ENCODE data around the gene TMEM175. TPM values are rescaled to one million over a fixed set of nuclear protein-coding genes. Genes with fewer than 3 reads are reported as not detected.
"Not testable (repeated sequence)": the region's sequence is repeated elsewhere in the genome, so short reads cannot be mapped to it uniquely, and the experiment has no call there.

The TMEM175 gene
- total RNA-seq, 5 donors from 2014 or later (not counting 1 experiment from before 2014, with no cell fraction given), result 44.3 to 60.9 (median 53.0) TPM

DNA sequence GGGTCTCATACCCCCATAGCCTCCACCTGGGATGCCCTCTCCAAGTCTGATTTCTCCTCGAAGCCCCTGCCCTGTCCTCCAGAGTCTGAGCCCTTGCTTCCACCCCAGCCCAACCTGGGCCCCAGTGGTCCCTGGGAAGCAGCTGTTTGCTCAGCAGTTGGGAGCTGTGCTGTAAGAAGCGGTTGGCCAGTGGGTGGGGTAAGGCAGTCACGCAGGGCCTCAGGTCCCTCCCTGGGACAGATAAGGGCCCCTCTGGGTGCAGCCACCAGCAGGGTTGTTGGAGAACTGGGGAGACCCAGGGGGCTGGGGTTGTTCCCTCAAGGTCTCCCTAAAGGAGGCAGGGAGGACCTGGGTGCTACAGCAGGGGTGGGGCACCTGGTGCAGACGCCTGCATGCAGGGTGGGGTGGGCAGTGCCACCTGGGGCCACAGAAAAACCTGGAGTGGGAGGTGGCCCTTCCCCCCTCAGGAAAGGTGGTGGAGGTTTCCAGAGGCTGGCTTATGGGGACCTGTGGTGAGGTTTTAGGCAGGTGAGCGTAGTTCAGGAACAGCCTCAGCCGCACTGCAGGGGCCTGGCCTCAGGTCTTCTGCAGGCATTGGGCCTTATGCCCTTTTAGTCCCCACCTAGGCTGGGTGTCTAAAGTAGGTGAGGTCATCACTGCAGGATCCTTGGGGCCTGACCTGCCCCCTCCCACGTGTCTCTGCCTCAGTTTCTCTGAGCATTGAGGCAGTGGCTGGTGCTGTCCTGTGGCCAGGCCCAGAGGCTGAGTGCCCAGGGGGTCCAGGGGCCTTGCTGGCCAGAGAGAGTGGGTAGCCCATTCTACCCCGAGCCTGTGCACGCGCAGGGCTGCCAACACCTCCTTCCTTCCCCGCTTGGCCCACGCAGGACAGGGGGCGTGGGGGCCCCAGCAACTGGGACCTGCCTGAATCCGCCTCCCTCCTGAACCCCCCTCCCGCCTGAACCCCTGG is 64.1 kb downstream of the TMEM175 start:
- CTCF ChIA-PET, result no interaction called here
- H3K27ac ChIP-seq (ENCODE audit: low read length), result no peak overlapping the region
- peaks cover 0 to 15% of the 10 kb centered on the region in 2 experiments for H3K4me1 ChIP-seq (ENCODE audit: control insufficient read depth in 1 of 2, extremely low read depth in 1 of 2, insufficient read depth in 2 of 2, low read length in 2 of 2)
- WGBS (ENCODE audit: insufficient coverage), result 74% methylated on average over 14 of the region's 15 CpGs
- Mint-ChIP-seq H3K4me1 (peaks cover 9 to 13% (median 10%) of the 10 kb centered on the region in 3 donors), H3K36me3 (no peaks in the 10 kb centered on the region), H3K9me3 (no peaks in the 10 kb centered on the region), H3K27ac (no peak overlapping the region), H3K27me3 (peaks cover 13 to 32% of the 10 kb centered on the region in 2 donors), H3K4me3 (peak overlapping the region in 1 of 3 donors; percentile 20)
- DNase-seq, result no peak
- POLR2A ChIA-PET, result no interaction called here
- ATAC-seq (replicated peaks in 1 of 4), result no peak
- H3K9me3 ChIP-seq, result no peaks in the 10 kb centered on the region
- peaks cover 0 to under 1% of the 10 kb centered on the region in 2 donors for H3K36me3 ChIP-seq (ENCODE audit: control insufficient read depth in 2 of 2, extremely low read depth in 1 of 2, insufficient read depth in 1 of 2, low read length in 1 of 2)
- H3K4me3 ChIP-seq (ENCODE audit: control insufficient read depth in 1 of 2, extremely low read depth in 1 of 2, low read length in 1 of 2), result no peak overlapping the region
- peaks cover 2 to 53% of the 10 kb centered on the region in 2 experiments for H3K27me3 ChIP-seq (replicated peaks in 1 of 2; ENCODE audit: control insufficient read depth in 2 of 2, extremely low read depth in 1 of 2, insufficient read depth in 2 of 2, low read length in 1 of 2)

DNA sequence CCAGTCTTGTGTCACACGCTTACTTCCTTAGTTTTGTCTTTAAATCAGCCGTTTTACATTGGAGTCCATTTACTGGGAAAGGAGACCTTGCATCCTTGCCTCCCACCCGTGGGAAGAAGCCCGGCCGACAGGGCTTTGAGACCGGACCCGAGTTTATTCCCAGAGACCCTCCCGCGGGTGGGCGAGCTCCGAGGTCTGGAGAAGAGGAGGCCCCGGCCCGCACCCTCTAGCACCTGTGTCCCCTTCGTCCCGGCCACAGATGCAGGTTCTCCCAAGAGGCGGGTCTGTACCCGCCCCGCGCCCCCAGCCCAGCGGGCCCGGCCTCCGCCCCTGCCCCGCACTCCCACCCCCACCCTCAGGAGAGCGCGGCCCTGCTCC is 64.7 kb downstream of the TMEM175 start:
- no peak overlapping the region for H3K27ac Mint-ChIP-seq
- Histone ChIP-seq H3K27me3 (replicated peaks in 1 of 2; ENCODE audit: control insufficient read depth in 2 of 2, extremely low read depth in 1 of 2, insufficient read depth in 2 of 2, low read length in 1 of 2) (peaks cover 2 to 60% of the 10 kb centered on the region in 2 experiments), H3K27ac (ENCODE audit: low read length) (no peak overlapping the region), H3K4me3 (ENCODE audit: control insufficient read depth in 1 of 2, extremely low read depth in 1 of 2, low read length in 1 of 2) (no peak overlapping the region), H3K36me3 (ENCODE audit: control insufficient read depth in 2 of 2, extremely low read depth in 1 of 2, insufficient read depth in 1 of 2, low read length in 1 of 2) (no peaks in the 10 kb centered on the region), H3K9me3 (no peaks in the 10 kb centered on the region), H3K4me1 (ENCODE audit: control insufficient read depth in 1 of 2, extremely low read depth in 1 of 2, insufficient read depth in 2 of 2, low read length in 2 of 2) (peaks cover 0 to 19% of the 10 kb centered on the region in 2 experiments)
- no peak overlapping the region for H3K4me3 Mint-ChIP-seq
- peaks cover 13 to 34% of the 10 kb centered on the region in 2 donors for H3K27me3 Mint-ChIP-seq
- H3K4me1 Mint-ChIP-seq, result peaks cover 9 to 13% (median 10%) of the 10 kb centered on the region in 3 donors
- ATAC-seq (replicated peaks in 1 of 4) (peak in 1 of 4 experiments; percentile 4), DNase-seq (no peak)
- CTCF ChIA-PET, result no interaction called here
- H3K9me3 Mint-ChIP-seq, result no peaks in the 10 kb centered on the region
- WGBS (ENCODE audit: insufficient coverage), result 17% methylated on average over 18 of the region's 25 CpGs
- no peaks in the 10 kb centered on the region for H3K36me3 Mint-ChIP-seq
- POLR2A ChIA-PET, result no interaction called here

DNA sequence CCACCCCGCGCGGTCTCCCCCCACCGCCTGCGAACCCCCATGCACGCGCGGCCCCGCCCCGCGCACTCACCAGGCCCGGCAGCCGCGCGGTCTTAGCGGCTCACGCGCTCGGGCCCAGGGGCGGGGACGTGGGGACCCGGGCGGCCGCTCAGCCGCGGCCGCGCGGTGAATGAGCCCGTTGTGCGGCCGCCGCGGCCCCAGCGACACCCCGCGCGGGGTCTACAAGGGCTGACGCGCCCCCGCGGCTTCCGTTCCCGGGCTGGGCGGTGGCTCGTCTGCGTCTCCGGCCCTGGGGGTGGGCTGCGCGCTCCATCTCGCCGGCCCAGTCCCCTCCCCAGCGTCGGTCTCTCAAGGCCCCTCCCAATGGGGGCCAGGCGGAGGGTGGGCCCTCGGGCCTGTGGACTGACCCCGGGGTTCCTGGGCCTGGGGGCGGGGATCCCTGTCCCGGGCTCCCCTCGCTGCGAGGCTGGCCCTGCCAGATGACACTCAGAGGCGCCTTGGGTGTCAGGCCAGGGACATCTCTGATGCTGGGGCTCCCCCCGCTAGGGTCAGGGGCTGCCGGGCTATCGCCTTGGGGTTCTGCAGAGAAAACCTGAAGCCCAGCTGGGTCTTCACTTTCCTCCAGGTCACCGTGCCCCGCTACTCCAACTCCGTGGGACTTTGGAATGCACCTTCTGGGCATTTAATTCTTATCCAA is 65.3 kb downstream of the TMEM175 start:
- CTCF ChIA-PET, result no interaction called here
- Mint-ChIP-seq H3K4me3 (peak overlapping the region in 1 of 3 donors; percentile 46), H3K4me1 (peaks cover 9 to 13% (median 10%) of the 10 kb centered on the region in 3 donors), H3K36me3 (no peaks in the 10 kb centered on the region), H3K9me3 (no peaks in the 10 kb centered on the region), H3K27me3 (peaks cover 13 to 35% of the 10 kb centered on the region in 2 donors), H3K27ac (no peak overlapping the region)
- Histone ChIP-seq H3K9me3 (no peaks in the 10 kb centered on the region), H3K36me3 (ENCODE audit: control insufficient read depth in 2 of 2, extremely low read depth in 1 of 2, insufficient read depth in 1 of 2, low read length in 1 of 2) (no peaks in the 10 kb centered on the region), H3K27ac (ENCODE audit: low read length) (no peak overlapping the region), H3K4me1 (ENCODE audit: control insufficient read depth in 1 of 2, extremely low read depth in 1 of 2, insufficient read depth in 2 of 2, low read length in 2 of 2) (peaks cover 0 to 22% of the 10 kb centered on the region in 2 experiments), H3K4me3 (ENCODE audit: control insufficient read depth in 1 of 2, extremely low read depth in 1 of 2, low read length in 1 of 2) (peak overlapping the region in 1 of 2 donors; percentile 29), H3K27me3 (replicated peaks in 1 of 2; ENCODE audit: control insufficient read depth in 2 of 2, extremely low read depth in 1 of 2, insufficient read depth in 2 of 2, low read length in 1 of 2) (peaks cover 2 to 63% of the 10 kb centered on the region in 2 experiments)
- 2% methylated on average over 61 of the region's 68 CpGs for WGBS (ENCODE audit: insufficient coverage)
- no peak for DNase-seq
- ATAC-seq (replicated peaks in 1 of 4), result peak; percentile 38 to 58 (median 49)
- POLR2A ChIA-PET, result no interaction called here

DNA sequence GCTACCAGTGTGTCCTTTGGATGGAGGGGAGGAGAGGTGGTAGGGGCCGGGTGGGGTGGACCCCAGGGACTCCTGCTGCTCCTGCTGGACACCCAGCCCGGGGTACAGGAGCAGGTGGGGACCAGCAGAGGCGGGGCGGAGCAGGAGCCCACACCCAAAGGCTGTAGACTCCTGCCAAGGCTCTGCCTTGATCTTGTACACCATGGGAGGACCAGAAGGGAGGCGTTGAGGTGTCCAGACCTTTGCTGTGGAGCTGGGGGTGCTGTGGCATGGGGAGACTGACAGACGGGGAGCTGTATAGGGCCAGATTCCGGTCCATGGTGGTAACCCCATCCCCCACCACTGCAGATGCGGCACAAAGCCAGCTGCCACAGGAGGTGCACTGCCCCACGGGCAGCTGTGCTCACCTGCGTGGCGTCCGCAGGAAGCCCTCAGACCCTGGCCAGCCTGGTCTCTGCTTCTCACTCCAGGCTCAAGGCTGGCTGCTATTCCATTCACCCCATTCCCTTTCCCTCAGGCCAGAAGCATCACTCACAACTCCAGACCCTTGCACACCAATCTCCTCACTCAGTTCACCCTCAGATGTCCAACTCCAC is 65.9 kb downstream of the TMEM175 start:
- CTCF ChIA-PET, result interaction anchor here in 1 of 2 donors (0.7 to 0.9 kb wide), 2 partner anchors 10 to 85 kb away, joined by 3 to 6 read pairs; no protein-coding TSS in a partner anchor
- ATAC-seq (replicated peaks in 1 of 4), result no peak
- Histone ChIP-seq H3K36me3 (ENCODE audit: control insufficient read depth in 2 of 2, extremely low read depth in 1 of 2, insufficient read depth in 1 of 2, low read length in 1 of 2) (no peaks in the 10 kb centered on the region), H3K4me3 (ENCODE audit: control insufficient read depth in 1 of 2, extremely low read depth in 1 of 2, low read length in 1 of 2) (peak overlapping the region in 1 of 2 donors; percentile 29), H3K4me1 (ENCODE audit: control insufficient read depth in 1 of 2, extremely low read depth in 1 of 2, insufficient read depth in 2 of 2, low read length in 2 of 2) (peaks cover 0 to 22% of the 10 kb centered on the region in 2 experiments), H3K9me3 (no peaks in the 10 kb centered on the region), H3K27ac (ENCODE audit: low read length) (no peak overlapping the region), H3K27me3 (replicated peaks in 1 of 2; ENCODE audit: control insufficient read depth in 2 of 2, extremely low read depth in 1 of 2, insufficient read depth in 2 of 2, low read length in 1 of 2) (peaks cover 2 to 65% of the 10 kb centered on the region in 2 experiments)
- POLR2A ChIA-PET, result no interaction called here
- peaks cover 13 to 35% of the 10 kb centered on the region in 2 donors for H3K27me3 Mint-ChIP-seq
- H3K36me3 Mint-ChIP-seq, result no peaks in the 10 kb centered on the region
- peaks cover 9 to 13% (median 10%) of the 10 kb centered on the region in 3 donors for H3K4me1 Mint-ChIP-seq
- DNase-seq, result no peak
- H3K27ac Mint-ChIP-seq, result no peak overlapping the region
- H3K9me3 Mint-ChIP-seq, result no peaks in the 10 kb centered on the region
- whole genome bisulfite sequencing (ENCODE audit: insufficient coverage), result 52% methylated on average over 9 of the region's 12 CpGs
- H3K4me3 Mint-ChIP-seq, result peak overlapping the region in 1 of 3 donors; percentile 46

DNA sequence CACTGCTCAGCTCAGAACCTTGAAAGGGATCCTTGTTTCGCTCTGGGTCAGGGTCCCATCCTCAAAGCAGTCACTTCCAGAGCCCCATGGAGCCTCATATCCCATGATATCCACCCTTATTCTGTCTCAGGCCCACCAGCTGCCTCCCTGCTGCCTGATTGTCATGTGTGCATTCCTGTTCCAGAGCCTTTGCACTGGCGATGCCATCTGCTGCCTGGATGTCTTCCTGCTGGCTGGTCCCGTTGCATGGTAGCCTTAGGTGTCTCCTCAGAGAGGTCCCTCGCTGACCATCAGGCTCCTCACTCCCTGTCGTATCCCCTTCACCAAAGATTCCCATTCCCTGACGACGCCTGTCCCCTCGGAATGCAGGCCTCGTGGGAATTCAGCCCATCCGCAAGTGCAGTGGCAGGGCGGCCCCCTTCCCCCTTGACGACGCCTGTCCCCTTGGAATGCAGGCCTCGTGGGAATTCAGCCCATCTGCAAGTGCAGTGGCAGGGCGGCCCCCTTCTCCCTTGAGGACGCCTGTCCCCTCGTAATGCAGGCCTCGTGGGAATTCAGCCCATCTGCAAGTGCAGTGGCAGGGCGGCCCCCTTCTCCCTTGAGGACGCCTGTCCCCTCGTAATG is 67.1 kb downstream of the TMEM175 start:
- H3K36me3 Mint-ChIP-seq; ATAC-seq (replicated peaks in 1 of 4); H3K36me3 ChIP-seq (ENCODE audit: control insufficient read depth in 2 of 2, extremely low read depth in 1 of 2, insufficient read depth in 1 of 2, low read length in 1 of 2); H3K4me3 ChIP-seq (ENCODE audit: control insufficient read depth in 1 of 2, extremely low read depth in 1 of 2, low read length in 1 of 2); H3K27ac ChIP-seq (ENCODE audit: low read length); H3K9me3 Mint-ChIP-seq; H3K9me3 ChIP-seq; POLR2A ChIA-PET; DNase-seq: not testable (repeated sequence)
- Histone ChIP-seq H3K4me1 (ENCODE audit: control insufficient read depth in 1 of 2, extremely low read depth in 1 of 2, insufficient read depth in 2 of 2, low read length in 2 of 2) (peaks cover 0 to 27% of the 10 kb centered on the region in 2 experiments), H3K27me3 (replicated peaks in 1 of 2; ENCODE audit: control insufficient read depth in 2 of 2, extremely low read depth in 1 of 2, insufficient read depth in 2 of 2, low read length in 1 of 2) (peaks cover 2 to 76% of the 10 kb centered on the region in 2 experiments)
- peaks cover 9 to 17% (median 10%) of the 10 kb centered on the region in 3 donors for H3K4me1 Mint-ChIP-seq
- CTCF ChIA-PET, result interaction anchor here in 1 of 2 donors (0.7 kb wide), 1 partner anchor 86 kb away, joined by 3 read pairs; no protein-coding TSS in a partner anchor
- peak overlapping the region in 1 of 2 donors; percentile 65 for H3K27ac Mint-ChIP-seq
- peaks cover 16 to 43% of the 10 kb centered on the region in 2 donors for H3K27me3 Mint-ChIP-seq
- WGBS (ENCODE audit: insufficient coverage), result 53% methylated on average over 6 of the region's 21 CpGs
- peak overlapping the region in 1 of 3 donors; percentile 46 for H3K4me3 Mint-ChIP-seq
